Cardiac muscle cell (in vitro differentiated cells and primary cell): Measurements from ENCODE around the gene TRNT1. TPM values are rescaled to one million over a fixed set of nuclear protein-coding genes. Genes with fewer than 3 reads are reported as not detected.

Experiments used
- DNase-seq, 2 donors: peaks; one replicate each; pipeline versions ENCODE4 v3.0.0 to v3.0.0-alpha.2; 2010 to 2017; ENCODE audit warnings: low read depth in 1 of 2, low spot score in 1 of 2
- H3K27ac ChIP-seq: fragments of 200-600 bp; sonication (generic); 2 replicates; pipeline ENCODE4 v1.5.1; 2016
- H3K27me3 ChIP-seq: fragments of 200-600 bp; sonication (generic); 2 replicates; pipeline ENCODE4 v1.6.0; 2016; ENCODE audit warnings: control low read depth
- H3K36me3 ChIP-seq: fragments of 200-600 bp; sonication (generic); 2 replicates; pipeline ENCODE4 v1.5.1; 2016; ENCODE audit warnings: control low read depth
- H3K4me1 ChIP-seq: fragments of 200-600 bp; sonication (generic); 2 replicates; pipeline ENCODE4 v1.8.1; 2017; ENCODE audit warnings: low read depth, mild to moderate bottlenecking, mixed run types
- H3K4me3 ChIP-seq: fragments of 200-600 bp; sonication (generic); 2 replicates; pipeline ENCODE4 v1.5.1; 2016; ENCODE audit warnings: mild to moderate bottlenecking
- H3K9me3 ChIP-seq: fragments of 200-600 bp; sonication (generic); 2 replicates; pipeline ENCODE4 v1.5.1; 2017; ENCODE audit warnings: low read depth, mild to moderate bottlenecking, control low read depth
- CTCF ChIP-seq: IDR thresholded peaks from 2 replicates; pipeline ENCODE4 v1.5.1; 2012; ENCODE audit warnings: low read depth, mild to moderate bottlenecking, low read length
- polyA plus RNA-seq: library from polyadenylated mRNA; unstranded; fragments of >200 nt; fragmentation: Nextera tagmentation; extraction: Ambion mirVana; gene quantifications from 2 replicates; pipeline ENCODE4 v1.2.1, GENCODE V29; 2016
- total RNA-seq: library from RNA; depleted of rRNA; stranded (reverse); fragments of >200 nt; gene quantifications from 2 replicates; pipeline ENCODE4 v1.2.3, GENCODE V29; 2016

Gene TRNT1
- total and polyA plus RNA-seq, 2 experiments from 2014 or later = 12.2 to 25.1 TPM

GRCh38 chr3:3129579-3129978 lies 2.8 kb downstream of the TRNT1 start:
- Histone ChIP-seq H3K27me3 (no peaks in the 10 kb centered on the region), H3K9me3 (no peaks in the 10 kb centered on the region), H3K4me1 (peaks cover 4% of the 10 kb centered on the region), H3K36me3 (peaks cover 18% of the 10 kb centered on the region), H3K4me3 (no peak overlapping the region), H3K27ac (no peak overlapping the region)
- TF ChIP-seq CTCF = no peak
- no peak for DNase-seq

- Histone ChIP-seq H3K4me1 (no peaks in the 10 kb centered on the region), H3K27ac (no peak overlapping the region), H3K9me3 (no peaks in the 10 kb centered on the region), H3K27me3 (no peaks in the 10 kb centered on the region), H3K36me3 (peaks cover 27% of the 10 kb centered on the region), H3K4me3 (no peak overlapping the region)
- no peak for DNase-seq
- TF ChIP-seq CTCF = no peak
Observed at GRCh38 chr3:3133500-3133899, 6.8 kb downstream of the TRNT1 start.

GRCh38 chr3:3134750-3135448 lies 8.2 kb downstream of the TRNT1 start:
- H3K27me3 ChIP-seq = no peaks in the 10 kb centered on the region
- no peak overlapping the region for H3K4me3 ChIP-seq
- H3K27ac ChIP-seq = no peak overlapping the region
- H3K4me1 ChIP-seq = no peaks in the 10 kb centered on the region
- H3K9me3 ChIP-seq = no peaks in the 10 kb centered on the region
- no peak for TF ChIP-seq CTCF
- peaks cover 23% of the 10 kb centered on the region for H3K36me3 ChIP-seq
- no peak for DNase-seq

GRCh38 chr3:3137526-3137925 lies 10.8 kb downstream of the TRNT1 start:
- Histone ChIP-seq H3K9me3 (no peaks in the 10 kb centered on the region), H3K4me3 (no peak overlapping the region), H3K4me1 (no peaks in the 10 kb centered on the region), H3K27me3 (no peaks in the 10 kb centered on the region), H3K36me3 (peaks cover 40% of the 10 kb centered on the region), H3K27ac (no peak overlapping the region)
- no peak for DNase-seq
- no peak for TF ChIP-seq CTCF

GRCh38 chr3:3141939-3142338 lies 15.2 kb downstream of the TRNT1 start:
- Histone ChIP-seq H3K36me3 (peaks cover 65% of the 10 kb centered on the region), H3K27me3 (no peaks in the 10 kb centered on the region)
- TF ChIP-seq CTCF = no peak

GRCh38 chr3:3145831-3146230 lies 19.1 kb downstream of the TRNT1 start:
- DNase-seq = no peak
- H3K27me3 ChIP-seq = no peaks in the 10 kb centered on the region
- H3K9me3 ChIP-seq = no peaks in the 10 kb centered on the region
- peaks cover 80% of the 10 kb centered on the region for H3K36me3 ChIP-seq
- H3K4me3 ChIP-seq = no peak overlapping the region
- no peaks in the 10 kb centered on the region for H3K4me1 ChIP-seq
- no peak for TF ChIP-seq CTCF
- H3K27ac ChIP-seq = no peak overlapping the region

More at GRCh38 chr3:3141939-3142338, 15.2 kb downstream of the TRNT1 start:
- peak in 1 of 2 donors; percentile 8 for DNase-seq
- H3K27ac ChIP-seq = no peak overlapping the region
- no peak overlapping the region for H3K4me3 ChIP-seq
- no peaks in the 10 kb centered on the region for H3K9me3 ChIP-seq
- H3K4me1 ChIP-seq = no peaks in the 10 kb centered on the region
